Measurements from ENCODE around the gene LRRC43. TPM values are rescaled to one million over a fixed set of nuclear protein-coding genes. Genes with fewer than 3 reads are reported as not detected.

The LRRC43 gene
- total and polyA plus RNA-seq, 2 of the 4 experiments (the other 2 are of a cell fraction) = 0.26 to 0.36 TPM

- Histone ChIP-seq H4K91ac (ENCODE audit: insufficient read depth, low read depth, low read length) (no peak overlapping the region), H2AFZ (replicated peaks; ENCODE audit: low read length, poor library complexity) (no peak overlapping the region), H3K79me1 (ENCODE audit: low read depth in 1 of 2, low read length in 2 of 2) (no peaks in the 10 kb centered on the region), H2BK120ac (ENCODE audit: low read depth, low read length) (no peak overlapping the region), H4K5ac (ENCODE audit: low read depth, low read length) (no peak overlapping the region), H3K18ac (ENCODE audit: low read depth, low read length) (no peak overlapping the region), H4K8ac (ENCODE audit: low read depth in 2 of 2, low read length in 2 of 2) (no peak overlapping the region), H3K23ac (ENCODE audit: low read depth, low read length) (no peak overlapping the region), H3K27ac (ENCODE audit: insufficient read depth, low read length) (no peak overlapping the region), H3K9ac (ENCODE audit: low read depth, low read length) (no peak overlapping the region), H3K4me2 (ENCODE audit: low read depth, low read length) (no peak overlapping the region), H3K14ac (replicated peaks; ENCODE audit: low read depth, low read length) (no peak overlapping the region), H3K9me1 (ENCODE audit: insufficient read depth, low read length) (0 out of 2 replicates have a peak, but pooled peaks cover 4% of the 10 kb centered on the region), H3K4ac (ENCODE audit: low read depth, low read length) (no peak overlapping the region), H2BK5ac (ENCODE audit: low read depth, low read length, poor library complexity, severe bottlenecking) (no peak overlapping the region), H2AK5ac (ENCODE audit: low read depth, low read length) (no peak overlapping the region), H2BK15ac (ENCODE audit: low read depth, low read length) (no peak overlapping the region), H2BK20ac (ENCODE audit: low read depth, low read length) (no peak overlapping the region), H4K20me1 (ENCODE audit: insufficient read depth, low read length) (no peaks in the 10 kb centered on the region), H3K9me3 (ENCODE audit: control insufficient read depth, insufficient read depth, low read length) (peaks cover 2% of the 10 kb centered on the region; the same call in 1 of the 2 replicates), H3K36me3 (ENCODE audit: control insufficient read depth, insufficient read depth, low read length) (no peaks in the 10 kb centered on the region), H3K4me1 (ENCODE audit: control insufficient read depth, insufficient read depth, low read length) (peaks cover 4% of the 10 kb centered on the region), H2AK9ac (replicated peaks; ENCODE audit: low read depth, low read length, poor library complexity) (no peak overlapping the region), H3K56ac (ENCODE audit: extremely low read depth, insufficient read depth, low read length) (no peak overlapping the region), H3K4me3 (ENCODE audit: insufficient read depth, low read depth, low read length) (no peak overlapping the region), H3K27me3 (ENCODE audit: control insufficient read depth, insufficient read depth, low read length) (no peaks in the 10 kb centered on the region)
- no CpG with 5 or more reads among the region's 1 CpG for WGBS, 2 experiments (ENCODE audit: extremely low coverage in 2 of 2, insufficient read length in 1 of 2)
- ChIA-PET POLR2A (ENCODE audit: unreplicated experiment) (interaction anchor here (0.5 to 0.7 kb wide), 2 partner anchors 9 to 72 kb away, joined by 3 to 9 read pairs; no protein-coding TSS in a partner anchor), CTCF (no interaction called here)
- TF ChIP-seq RFX5 (IDR thresholded peaks at IDR 0.05; ENCODE audit: low read depth, low read length) (no peak), POLR2A (IDR thresholded peaks at IDR 0.05; ENCODE audit: low read depth, low read length) (no peak), MXI1 (IDR thresholded peaks at IDR 0.05; ENCODE audit: borderline replicate concordance, low read depth, low read length) (no peak), BHLHE40 (IDR thresholded peaks at IDR 0.05; ENCODE audit: low read depth, low read length) (no peak), RAD21 (IDR thresholded peaks at IDR 0.05; ENCODE audit: low read length) (no peak), MAFK (IDR thresholded peaks at IDR 0.05; ENCODE audit: low read depth, low read length) (no peak), SMC3 (IDR thresholded peaks at IDR 0.05; ENCODE audit: low read depth, low read length) (no peak), FOS (IDR thresholded peaks at IDR 0.05; ENCODE audit: low read depth, low read length) (no peak), CTCF (conservative IDR thresholded peaks at IDR 0.05; ENCODE audit: low read depth, low read length) (no peak), CHD1 (IDR thresholded peaks at IDR 0.05; ENCODE audit: low read depth, low read length) (no peak), RCOR1 (IDR thresholded peaks at IDR 0.05; ENCODE audit: insufficient replicate concordance, low read length) (no peak)
- TF ChIP-seq, protein P1, sequence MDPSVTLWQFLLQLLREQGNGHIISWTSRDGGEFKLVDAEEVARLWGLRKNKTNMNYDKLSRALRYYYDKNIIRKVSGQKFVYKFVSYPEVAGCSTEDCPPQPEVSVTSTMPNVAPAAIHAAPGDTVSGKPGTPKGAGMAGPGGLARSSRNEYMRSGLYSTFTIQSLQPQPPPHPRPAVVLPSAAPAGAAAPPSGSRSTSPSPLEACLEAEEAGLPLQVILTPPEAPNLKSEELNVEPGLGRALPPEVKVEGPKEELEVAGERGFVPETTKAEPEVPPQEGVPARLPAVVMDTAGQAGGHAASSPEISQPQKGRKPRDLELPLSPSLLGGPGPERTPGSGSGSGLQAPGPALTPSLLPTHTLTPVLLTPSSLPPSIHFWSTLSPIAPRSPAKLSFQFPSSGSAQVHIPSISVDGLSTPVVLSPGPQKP (IDR thresholded peaks at IDR 0.05; ENCODE audit: borderline replicate concordance, low read depth, low read length) = no peak
- DNase-seq (no peak), ATAC-seq (ENCODE audit: low read depth) (no peak)
- BruUV-seq (replicated peaks) = no TSS peak
- intact Hi-C loops (cut with micrococcal nuclease) = no loop called here
- in situ Hi-C loops (cut with MboI; ENCODE audit: low sequenced_read_pairs) = loop anchor here (5.0 kb wide), 2 partner anchors 63 to 138 kb away; no protein-coding TSS in a partner anchor
- dilution Hi-C loops (cut with HindIII; ENCODE audit: low sequenced_read_pairs, unreplicated experiment) = no loop called here
Measured at GRCh38 chr12:122194804-122195203, 11.9 kb downstream of the LRRC43 start.

Data from IMR-90 (cell line).